Measurements from ENCODE around the gene PPARG. TPM values are rescaled to one million over a fixed set of nuclear protein-coding genes. Genes with fewer than 3 reads are reported as not detected.

The PPARG gene
- total RNA-seq, 1 experiment from 2014 or later, result 61.5 TPM

DNA sequence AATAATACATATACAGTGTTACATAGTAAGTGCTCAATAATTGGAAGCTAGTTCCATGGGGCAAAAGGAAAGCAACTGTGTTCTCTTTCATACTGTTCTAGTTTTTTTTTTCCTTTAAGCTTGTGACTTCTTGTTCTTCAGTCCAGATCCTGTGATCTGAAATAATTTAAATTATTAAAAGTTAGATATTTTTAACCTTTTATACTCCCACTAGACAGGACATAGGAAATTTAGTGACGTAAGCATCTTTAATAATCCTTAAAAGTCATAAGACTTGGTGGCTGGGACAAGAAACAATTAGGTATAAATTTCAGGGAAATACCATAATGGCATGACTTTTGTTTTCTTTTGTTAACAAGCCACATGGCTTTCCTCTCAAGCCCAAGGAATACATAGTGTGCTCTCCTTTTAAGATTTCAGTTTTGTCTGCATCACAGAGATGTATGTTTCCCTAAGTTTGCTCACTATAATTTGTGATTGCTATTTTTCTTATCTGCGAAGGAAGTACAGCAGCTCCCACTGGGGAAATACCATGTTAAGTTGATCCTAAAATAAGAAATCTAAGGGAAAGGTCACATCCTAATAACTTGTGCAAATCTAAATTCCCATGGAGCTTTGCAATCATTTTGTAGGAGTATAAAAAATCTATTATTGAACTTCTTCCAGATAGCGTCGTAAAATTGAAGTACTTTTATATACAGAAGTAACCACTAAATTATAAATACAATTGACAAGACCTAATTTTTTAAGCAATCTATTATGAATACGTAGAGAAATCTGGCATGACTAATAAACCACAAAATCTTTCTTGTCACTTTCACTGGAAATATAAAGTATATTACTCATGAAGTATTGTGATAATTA, 30.1 kb downstream of the PPARG start:
- no peak overlapping the region for H2AFZ ChIP-seq
- peak overlapping the region; percentile 16; the same call in 1 of the 2 replicates for H3K27ac ChIP-seq
- intact Hi-C loops (cut with micrococcal nuclease; ENCODE audit: unreplicated experiment), result no loop called here
- TF ChIP-seq EZH2 (IDR thresholded peaks at IDR 0.05; ENCODE audit: low read depth) (no peak), CTCF (conservative IDR thresholded peaks at IDR 0.05) (no peak)
- H3K9me3 ChIP-seq (ENCODE audit: insufficient read depth, low read depth), result no peaks in the 10 kb centered on the region
- H3K4me1 ChIP-seq (replicated peaks; ENCODE audit: insufficient read depth), result peaks cover 22% of the 10 kb centered on the region
- ChIA-PET POLR2A (ENCODE audit: unreplicated experiment) (no interaction called here), CTCF (no interaction called here)
- peaks cover 79% of the 10 kb centered on the region for H3K36me3 ChIP-seq (ENCODE audit: low read depth)
- peaks cover 5% of the 10 kb centered on the region; the same call in 1 of the 2 replicates for H4K20me1 ChIP-seq (ENCODE audit: insufficient read depth)
- no peak for DNase-seq
- no peak overlapping the region for H3K4me3 ChIP-seq
- H3K4me2 ChIP-seq, result no peak overlapping the region
- BruUV-seq (replicated peaks), result no TSS peak
- no peaks in the 10 kb centered on the region for H3K27me3 ChIP-seq (ENCODE audit: insufficient read depth, low read depth)
- H3F3A ChIP-seq (ENCODE audit: insufficient read depth, low read depth), result peaks cover 51% of the 10 kb centered on the region
- no peaks in the 10 kb centered on the region for H3K9me2 ChIP-seq (ENCODE audit: insufficient read depth)
- H3K79me2 ChIP-seq (ENCODE audit: low read depth), result peaks cover 97% of the 10 kb centered on the region

DNA sequence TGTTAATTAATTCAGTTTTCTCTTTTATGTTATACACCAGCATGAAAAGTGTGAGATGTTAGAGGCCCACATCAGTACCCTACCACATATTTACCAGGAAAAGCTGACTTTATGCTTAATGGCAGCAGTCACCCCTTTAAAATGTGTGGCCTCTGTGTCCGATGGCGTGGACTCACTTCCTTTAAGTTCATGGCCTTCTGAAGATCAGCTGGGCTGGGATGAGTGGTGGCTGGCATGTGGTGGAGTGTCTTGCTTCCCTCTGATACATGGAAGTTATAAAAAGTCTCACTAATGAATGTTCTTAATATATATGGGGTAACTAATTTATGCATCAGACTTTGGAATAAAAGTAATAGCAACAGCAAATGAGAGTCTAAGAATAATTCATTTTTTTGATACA, 32.1 kb downstream of the PPARG start:
- Histone ChIP-seq H4K20me1 (ENCODE audit: insufficient read depth) (peaks cover 5% of the 10 kb centered on the region; the same call in 1 of the 2 replicates), H2AFZ (no peak overlapping the region), H3K9me3 (ENCODE audit: insufficient read depth, low read depth) (no peaks in the 10 kb centered on the region), H3K4me2 (no peak overlapping the region), H3K27ac (no peak overlapping the region), H3K79me2 (ENCODE audit: low read depth) (peaks cover 97% of the 10 kb centered on the region), H3K4me1 (replicated peaks; ENCODE audit: insufficient read depth) (peaks cover 22% of the 10 kb centered on the region), H3F3A (ENCODE audit: insufficient read depth, low read depth) (peaks cover 46% of the 10 kb centered on the region), H3K36me3 (ENCODE audit: low read depth) (peaks cover 63% of the 10 kb centered on the region), H3K27me3 (ENCODE audit: insufficient read depth, low read depth) (no peaks in the 10 kb centered on the region), H3K4me3 (no peak overlapping the region), H3K9me2 (ENCODE audit: insufficient read depth) (no peaks in the 10 kb centered on the region)
- POLR2A ChIA-PET (ENCODE audit: unreplicated experiment), result no interaction called here
- no TSS peak for BruUV-seq (replicated peaks)
- no peak for DNase-seq
- intact Hi-C loops (cut with micrococcal nuclease; ENCODE audit: unreplicated experiment), result no loop called here
- no peak for TF ChIP-seq EZH2 (IDR thresholded peaks at IDR 0.05; ENCODE audit: low read depth)
- TF ChIP-seq CTCF (conservative IDR thresholded peaks at IDR 0.05), result no peak
- CTCF ChIA-PET, result no interaction called here

DNA sequence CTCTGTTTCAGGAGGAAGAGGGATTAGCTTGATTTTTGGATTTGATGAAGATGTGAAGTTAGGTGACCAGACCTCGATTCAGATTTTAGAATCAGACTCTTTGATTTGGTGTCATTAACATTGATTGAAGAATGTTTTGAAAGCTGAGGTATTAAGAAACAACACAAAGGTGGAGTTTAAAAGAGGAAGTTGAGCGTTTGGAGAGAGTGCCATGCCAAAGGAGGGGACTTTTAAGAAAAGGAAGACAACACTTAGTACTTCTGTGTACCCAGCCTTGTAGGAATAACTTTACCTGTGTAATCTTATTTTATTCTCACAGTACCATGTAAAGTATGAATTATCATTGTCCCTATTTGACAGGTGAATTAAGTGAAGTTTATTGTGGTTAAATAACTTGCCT, 34.4 kb downstream of the PPARG start:
- ChIA-PET CTCF (no interaction called here), POLR2A (ENCODE audit: unreplicated experiment) (interaction anchor here (0.6 to 1.2 kb wide), 2 partner anchors 82 to 1497 kb away, joined by 3 to 4 read pairs; no protein-coding TSS in a partner anchor)
- Histone ChIP-seq H3K9me2 (ENCODE audit: insufficient read depth) (no peaks in the 10 kb centered on the region), H3K4me3 (no peak overlapping the region), H3K27me3 (ENCODE audit: insufficient read depth, low read depth) (no peaks in the 10 kb centered on the region), H3K36me3 (ENCODE audit: low read depth) (peaks cover 59% of the 10 kb centered on the region), H3K9me3 (ENCODE audit: insufficient read depth, low read depth) (no peaks in the 10 kb centered on the region), H3K4me2 (no peak overlapping the region), H2AFZ (no peak overlapping the region), H3K4me1 (replicated peaks; ENCODE audit: insufficient read depth) (peaks cover 22% of the 10 kb centered on the region), H4K20me1 (ENCODE audit: insufficient read depth) (peaks cover 19% of the 10 kb centered on the region), H3F3A (ENCODE audit: insufficient read depth, low read depth) (peaks cover 44% of the 10 kb centered on the region), H3K27ac (0 out of 2 replicates have a peak overlapping the region, but pooled peaks have one; percentile 29), H3K79me2 (ENCODE audit: low read depth) (peaks cover 97% of the 10 kb centered on the region)
- BruUV-seq (replicated peaks), result no TSS peak
- no peak for DNase-seq
- TF ChIP-seq EZH2 (IDR thresholded peaks at IDR 0.05; ENCODE audit: low read depth), result no peak
- TF ChIP-seq CTCF (conservative IDR thresholded peaks at IDR 0.05), result no peak
- intact Hi-C loops (cut with micrococcal nuclease; ENCODE audit: unreplicated experiment), result loop anchor here (2.0 kb wide), 1 partner anchor 16 kb away; no protein-coding TSS in a partner anchor
